GM23338 (cell line): ENCODE measurements around the gene FAM76A. TPM values are rescaled to one million over a fixed set of nuclear protein-coding genes. Genes with fewer than 3 reads are reported as not detected.
"Not testable (repeated sequence)": the region's sequence is repeated elsewhere in the genome, so short reads cannot be mapped to it uniquely, and the experiment has no call there.

Source experiments
- ATAC-seq: fragments of 200-7000 bp; cut with Tn5 transposase; 3 replicates; pipeline ENCODE4 v1.9.1; 2020
- DNase-seq: peaks from one replicate; pipeline ENCODE4 v3.0.0-alpha.2; 2015; ENCODE audit warnings: low spot score
- H2AFZ ChIP-seq: fragments of 200-600 bp; sonication (generic); 2 replicates; pipeline ENCODE4 v1.8.0; 2016; ENCODE audit warnings: antibody characterized with exemption, mild to moderate bottlenecking, moderate library complexity
- H3F3A ChIP-seq: fragments of 200-600 bp; sonication (generic); replicated peaks from 2 replicates; pipeline ENCODE4 v1.8.0; 2017; ENCODE audit warnings: antibody characterized with exemption, mixed run types, low read depth
- H3K27ac ChIP-seq: fragments of 200-600 bp; sonication (generic); 2 replicates; pipeline ENCODE4 v1.6.1; 2016; ENCODE audit warnings: low read depth
- H3K27me3 ChIP-seq: fragments of 200-600 bp; sonication (generic); 2 replicates; pipeline ENCODE4 v1.8.0; 2016; ENCODE audit warnings: mild to moderate bottlenecking, mixed run types, moderate library complexity; ENCODE audit not compliant: insufficient read depth
- H3K36me3 ChIP-seq: fragments of 200-600 bp; sonication (generic); 2 replicates; pipeline ENCODE4 v1.8.0; 2016; ENCODE audit warnings: mild to moderate bottlenecking; ENCODE audit not compliant: insufficient read depth
- H3K4me1 ChIP-seq: fragments of 200-600 bp; sonication (generic); 2 replicates; pipeline ENCODE4 v1.8.0; 2016; ENCODE audit warnings: mild to moderate bottlenecking, moderate library complexity; ENCODE audit not compliant: insufficient read depth
- H3K4me2 ChIP-seq: fragments of 200-600 bp; sonication (generic); 2 replicates; pipeline ENCODE4 v1.7.1; 2017; ENCODE audit warnings: mixed run types
- H3K4me3 ChIP-seq: fragments of 200-600 bp; sonication (generic); 2 replicates; pipeline ENCODE4 v1.6.1; 2016; ENCODE audit warnings: mixed run types
- H3K79me2 ChIP-seq: fragments of 200-600 bp; sonication (generic); replicated peaks from 2 replicates; pipeline ENCODE4 v1.8.0; 2017; ENCODE audit warnings: mild to moderate bottlenecking; ENCODE audit not compliant: insufficient read depth
- H3K9me2 ChIP-seq: fragments of 200-600 bp; sonication (generic); 2 replicates; pipeline ENCODE4 v1.8.0; 2017; ENCODE audit not compliant: insufficient read depth
- H4K20me1 ChIP-seq: fragments of 200-600 bp; sonication (generic); replicated peaks from 2 replicates; pipeline ENCODE4 v1.8.0; 2017; ENCODE audit warnings: mild to moderate bottlenecking; ENCODE audit not compliant: insufficient read depth
- H3K27ac Mint-ChIP-seq: 2 replicates; pipeline ENCODE4 v1.8.0; 2020; ENCODE audit warnings: inconsistent platforms, mild to moderate bottlenecking, moderate library complexity, mixed read lengths
- H3K27me3 Mint-ChIP-seq: 3 replicates; pipeline ENCODE4 v1.8.0; 2022; ENCODE audit warnings: low read depth, mild to moderate bottlenecking, moderate library complexity, mixed read lengths, inconsistent platforms; ENCODE audit not compliant: insufficient read depth, poor library complexity
- H3K36me3 Mint-ChIP-seq: 3 replicates; pipeline ENCODE4 v1.8.0; 2021; ENCODE audit warnings: low read depth, mild to moderate bottlenecking, inconsistent platforms, moderate library complexity, mixed read lengths
- H3K4me1 Mint-ChIP-seq: 3 replicates; pipeline ENCODE4 v1.8.0; 2020; ENCODE audit warnings: mild to moderate bottlenecking, inconsistent platforms, mixed read lengths
- H3K4me3 Mint-ChIP-seq: 3 replicates; pipeline ENCODE4 v1.8.0; 2021; ENCODE audit warnings: moderate library complexity, mild to moderate bottlenecking, inconsistent platforms, mixed read lengths
- H3K9me3 Mint-ChIP-seq: 3 replicates; pipeline ENCODE4 v1.8.0; 2020; ENCODE audit warnings: moderate library complexity, mild to moderate bottlenecking, inconsistent platforms, mixed read lengths
- CREB1 ChIP-seq: fragments of 250-450 bp; sonication (Bioruptor Pico); IDR thresholded peaks from 2 replicates; pipeline ENCODE4 v1.5.0; 2020; ENCODE audit warnings: low read depth, mild to moderate bottlenecking, moderate library complexity
- EZH2 ChIP-seq: fragments of 200-600 bp; sonication (generic); IDR thresholded peaks from one replicate; pipeline ENCODE4 v1.8.0; 2017; ENCODE audit warnings: antibody characterized with exemption, mild to moderate bottlenecking, low read depth; ENCODE audit not compliant: unreplicated experiment
- EZH2phosphoT487 ChIP-seq: fragments of 200-600 bp; sonication (generic); IDR thresholded peaks from one replicate; pipeline ENCODE4 v1.8.1; 2018; ENCODE audit warnings: antibody characterized with exemption; ENCODE audit not compliant: unreplicated experiment
- JUNB ChIP-seq: IDR thresholded peaks from one replicate; pipeline ENCODE4 v1.6.1; 2016; ENCODE audit warnings: antibody characterized with exemption; ENCODE audit not compliant: unreplicated experiment
- NANOG ChIP-seq: IDR thresholded peaks from 2 replicates; pipeline ENCODE4 v1.6.1; 2016; ENCODE audit warnings: antibody characterized with exemption, borderline replicate concordance
- POLR2AphosphoS5 ChIP-seq: IDR thresholded peaks from 2 replicates; pipeline ENCODE4 v1.6.1; 2016; ENCODE audit warnings: antibody characterized with exemption, low read depth
- STAT1 ChIP-seq: IDR thresholded peaks from one replicate; pipeline ENCODE4 v1.6.1; 2016; ENCODE audit warnings: antibody characterized with exemption; ENCODE audit not compliant: unreplicated experiment
- ZNF114 ChIP-seq: fragments of 250-450 bp; sonication (Bioruptor Pico); IDR thresholded peaks from 2 replicates; pipeline ENCODE4 v1.5.0; 2020; ENCODE audit warnings: mild to moderate bottlenecking, moderate library complexity
- ZNF331 ChIP-seq: fragments of 250-450 bp; sonication (Bioruptor Pico); IDR thresholded peaks from 2 replicates; pipeline ENCODE4 v1.5.0; 2020; ENCODE audit warnings: low read depth, mild to moderate bottlenecking, moderate library complexity
- polyA plus RNA-seq: library from polyadenylated mRNA; unstranded; fragments of >200 nt; fragmentation: Nextera tagmentation; extraction: Ambion mirVana; gene quantifications from 2 replicates; pipeline ENCODE4 v1.2.1, GENCODE V29; 2016
- total RNA-seq: library from RNA; depleted of rRNA; stranded (reverse); fragments of >200 nt; shearing (Covaris generic); gene quantifications from 2 replicates; pipeline ENCODE4 v1.2.3, GENCODE V29; 2014
- TF ChIP-seq, protein P1 (sequence below), 2 experiments: fragments of 200-600 bp in 1 of 2; sonication (generic) in 1 of 2; conservative IDR thresholded peaks; 2 replicates each; pipeline versions ENCODE4 v1.5.1 to v1.6.1; 2016 to 2017; ENCODE audit warnings: antibody characterized with exemption in 2 of 2, low read depth in 2 of 2, mild to moderate bottlenecking in 2 of 2, moderate library complexity in 1 of 2
- TF ChIP-seq, protein P2 (sequence below): fragments of 250-450 bp; sonication (Bioruptor Pico); IDR thresholded peaks from 2 replicates; pipeline ENCODE4 v1.5.0; 2020; ENCODE audit warnings: mild to moderate bottlenecking, moderate library complexity
- TF ChIP-seq, protein P3 (sequence below): IDR thresholded peaks from 2 replicates; pipeline ENCODE4 v1.6.1; 2016; ENCODE audit warnings: antibody characterized with exemption

Gene FAM76A
- total and polyA plus RNA-seq, 2 experiments from 2014 or later = 12.5 to 13.8 TPM

DNA sequence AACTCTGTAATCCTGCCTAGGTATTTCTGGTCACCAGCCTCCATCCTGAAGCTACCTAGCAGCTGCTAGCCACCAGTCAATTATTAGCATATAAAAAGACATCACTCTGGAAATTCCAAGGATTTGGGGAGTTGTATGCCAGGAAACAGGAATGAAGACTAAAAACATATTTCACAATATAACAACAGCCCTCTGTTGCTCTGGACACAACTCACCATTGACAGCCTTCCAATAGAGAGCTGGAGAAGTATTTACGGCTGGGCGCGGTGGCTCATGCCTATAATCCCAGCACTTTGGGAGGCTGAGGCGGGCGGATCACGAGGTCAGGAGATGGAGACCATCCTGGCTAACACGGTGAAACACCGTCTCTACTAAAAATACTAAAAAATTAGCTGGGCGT is 28.9 kb upstream of the FAM76A start:
- ATAC-seq, H3K4me1 ChIP-seq, H3K4me3 ChIP-seq, H3K27ac ChIP-seq, H3F3A ChIP-seq, H3K27ac Mint-ChIP-seq, H3K4me3 Mint-ChIP-seq, H3K27me3 Mint-ChIP-seq, H3K36me3 ChIP-seq, H3K27me3 ChIP-seq, H3K9me2 ChIP-seq, H4K20me1 ChIP-seq, H3K36me3 Mint-ChIP-seq, H3K79me2 ChIP-seq, H3K4me1 Mint-ChIP-seq: not testable (repeated sequence)
- DNase-seq = peak; percentile 7
- peaks cover 12% of the 10 kb centered on the region; the same call in 2 of the 3 replicates for H3K9me3 Mint-ChIP-seq
- Histone ChIP-seq H3K4me2 (0 out of 2 replicates have a peak overlapping the region, but pooled peaks have one; percentile 1), H2AFZ (0 out of 2 replicates have a peak overlapping the region, but pooled peaks have one; percentile 84)

DNA sequence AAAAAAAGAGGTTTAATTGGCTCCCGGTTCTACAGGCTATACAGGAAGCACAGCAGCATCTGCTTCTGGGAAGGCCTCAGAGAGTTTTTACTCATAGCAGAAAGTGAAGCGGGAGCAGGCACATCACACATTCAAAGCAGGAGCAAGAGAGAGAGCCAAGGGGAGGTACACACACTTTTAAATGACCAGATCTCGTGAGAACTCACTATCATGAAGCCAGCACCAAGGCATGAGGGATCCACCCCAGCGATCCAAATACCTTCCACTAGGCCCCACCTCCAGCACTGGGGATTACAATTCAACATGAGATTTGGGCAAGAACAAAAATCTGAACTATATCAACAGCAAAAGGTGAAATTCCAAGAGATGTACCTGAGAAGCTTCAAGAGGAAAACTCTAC is 20.8 kb upstream of the FAM76A start:
- ATAC-seq (peak; percentile 34; the same call in 2 of the 3 replicates), DNase-seq (peak; percentile 36)
- H3K4me3 Mint-ChIP-seq = no peak overlapping the region
- no peak overlapping the region for H3K27ac ChIP-seq
- no peaks in the 10 kb centered on the region for H3K4me1 ChIP-seq
- H3F3A ChIP-seq = no peaks in the 10 kb centered on the region
- H3K4me2 ChIP-seq = no peak overlapping the region
- no peaks in the 10 kb centered on the region for H3K9me2 ChIP-seq
- H4K20me1 ChIP-seq = no peaks in the 10 kb centered on the region
- H3K4me1 Mint-ChIP-seq = no peaks in the 10 kb centered on the region
- peaks cover 7% of the 10 kb centered on the region; the same call in 2 of the 3 replicates for H3K36me3 Mint-ChIP-seq
- H2AFZ ChIP-seq = no peak overlapping the region
- H3K27me3 Mint-ChIP-seq = peaks cover 5% of the 10 kb centered on the region
- H3K4me3 ChIP-seq = no peak overlapping the region
- H3K9me3 Mint-ChIP-seq = peaks cover 24% of the 10 kb centered on the region; the same call in 2 of the 3 replicates
- H3K27me3 ChIP-seq = no peaks in the 10 kb centered on the region
- no peaks in the 10 kb centered on the region for H3K79me2 ChIP-seq
- no peak overlapping the region for H3K27ac Mint-ChIP-seq
- 0 out of 2 replicates have a peak, but pooled peaks cover 3% of the 10 kb centered on the region for H3K36me3 ChIP-seq
- TF ChIP-seq, protein P1, sequence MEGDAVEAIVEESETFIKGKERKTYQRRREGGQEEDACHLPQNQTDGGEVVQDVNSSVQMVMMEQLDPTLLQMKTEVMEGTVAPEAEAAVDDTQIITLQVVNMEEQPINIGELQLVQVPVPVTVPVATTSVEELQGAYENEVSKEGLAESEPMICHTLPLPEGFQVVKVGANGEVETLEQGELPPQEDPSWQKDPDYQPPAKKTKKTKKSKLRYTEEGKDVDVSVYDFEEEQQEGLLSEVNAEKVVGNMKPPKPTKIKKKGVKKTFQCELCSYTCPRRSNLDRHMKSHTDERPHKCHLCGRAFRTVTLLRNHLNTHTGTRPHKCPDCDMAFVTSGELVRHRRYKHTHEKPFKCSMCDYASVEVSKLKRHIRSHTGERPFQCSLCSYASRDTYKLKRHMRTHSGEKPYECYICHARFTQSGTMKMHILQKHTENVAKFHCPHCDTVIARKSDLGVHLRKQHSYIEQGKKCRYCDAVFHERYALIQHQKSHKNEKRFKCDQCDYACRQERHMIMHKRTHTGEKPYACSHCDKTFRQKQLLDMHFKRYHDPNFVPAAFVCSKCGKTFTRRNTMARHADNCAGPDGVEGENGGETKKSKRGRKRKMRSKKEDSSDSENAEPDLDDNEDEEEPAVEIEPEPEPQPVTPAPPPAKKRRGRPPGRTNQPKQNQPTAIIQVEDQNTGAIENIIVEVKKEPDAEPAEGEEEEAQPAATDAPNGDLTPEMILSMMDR (conservative IDR thresholded peaks at IDR 0.05; ENCODE audit: low read depth in 2 of 2) = no peak
- no peak for TF ChIP-seq NANOG
- no peak for TF ChIP-seq EZH2
- no peak for TF ChIP-seq ZNF114 (CRISPR knock-in tag)
- TF ChIP-seq CREB1 (CRISPR knock-in tag) = no peak
- no peak for TF ChIP-seq STAT1
- no peak for TF ChIP-seq JUNB
- no peak for TF ChIP-seq POLR2AphosphoS5
- no peak for TF ChIP-seq ZNF331 (CRISPR knock-in tag)
- TF ChIP-seq, protein P2, sequence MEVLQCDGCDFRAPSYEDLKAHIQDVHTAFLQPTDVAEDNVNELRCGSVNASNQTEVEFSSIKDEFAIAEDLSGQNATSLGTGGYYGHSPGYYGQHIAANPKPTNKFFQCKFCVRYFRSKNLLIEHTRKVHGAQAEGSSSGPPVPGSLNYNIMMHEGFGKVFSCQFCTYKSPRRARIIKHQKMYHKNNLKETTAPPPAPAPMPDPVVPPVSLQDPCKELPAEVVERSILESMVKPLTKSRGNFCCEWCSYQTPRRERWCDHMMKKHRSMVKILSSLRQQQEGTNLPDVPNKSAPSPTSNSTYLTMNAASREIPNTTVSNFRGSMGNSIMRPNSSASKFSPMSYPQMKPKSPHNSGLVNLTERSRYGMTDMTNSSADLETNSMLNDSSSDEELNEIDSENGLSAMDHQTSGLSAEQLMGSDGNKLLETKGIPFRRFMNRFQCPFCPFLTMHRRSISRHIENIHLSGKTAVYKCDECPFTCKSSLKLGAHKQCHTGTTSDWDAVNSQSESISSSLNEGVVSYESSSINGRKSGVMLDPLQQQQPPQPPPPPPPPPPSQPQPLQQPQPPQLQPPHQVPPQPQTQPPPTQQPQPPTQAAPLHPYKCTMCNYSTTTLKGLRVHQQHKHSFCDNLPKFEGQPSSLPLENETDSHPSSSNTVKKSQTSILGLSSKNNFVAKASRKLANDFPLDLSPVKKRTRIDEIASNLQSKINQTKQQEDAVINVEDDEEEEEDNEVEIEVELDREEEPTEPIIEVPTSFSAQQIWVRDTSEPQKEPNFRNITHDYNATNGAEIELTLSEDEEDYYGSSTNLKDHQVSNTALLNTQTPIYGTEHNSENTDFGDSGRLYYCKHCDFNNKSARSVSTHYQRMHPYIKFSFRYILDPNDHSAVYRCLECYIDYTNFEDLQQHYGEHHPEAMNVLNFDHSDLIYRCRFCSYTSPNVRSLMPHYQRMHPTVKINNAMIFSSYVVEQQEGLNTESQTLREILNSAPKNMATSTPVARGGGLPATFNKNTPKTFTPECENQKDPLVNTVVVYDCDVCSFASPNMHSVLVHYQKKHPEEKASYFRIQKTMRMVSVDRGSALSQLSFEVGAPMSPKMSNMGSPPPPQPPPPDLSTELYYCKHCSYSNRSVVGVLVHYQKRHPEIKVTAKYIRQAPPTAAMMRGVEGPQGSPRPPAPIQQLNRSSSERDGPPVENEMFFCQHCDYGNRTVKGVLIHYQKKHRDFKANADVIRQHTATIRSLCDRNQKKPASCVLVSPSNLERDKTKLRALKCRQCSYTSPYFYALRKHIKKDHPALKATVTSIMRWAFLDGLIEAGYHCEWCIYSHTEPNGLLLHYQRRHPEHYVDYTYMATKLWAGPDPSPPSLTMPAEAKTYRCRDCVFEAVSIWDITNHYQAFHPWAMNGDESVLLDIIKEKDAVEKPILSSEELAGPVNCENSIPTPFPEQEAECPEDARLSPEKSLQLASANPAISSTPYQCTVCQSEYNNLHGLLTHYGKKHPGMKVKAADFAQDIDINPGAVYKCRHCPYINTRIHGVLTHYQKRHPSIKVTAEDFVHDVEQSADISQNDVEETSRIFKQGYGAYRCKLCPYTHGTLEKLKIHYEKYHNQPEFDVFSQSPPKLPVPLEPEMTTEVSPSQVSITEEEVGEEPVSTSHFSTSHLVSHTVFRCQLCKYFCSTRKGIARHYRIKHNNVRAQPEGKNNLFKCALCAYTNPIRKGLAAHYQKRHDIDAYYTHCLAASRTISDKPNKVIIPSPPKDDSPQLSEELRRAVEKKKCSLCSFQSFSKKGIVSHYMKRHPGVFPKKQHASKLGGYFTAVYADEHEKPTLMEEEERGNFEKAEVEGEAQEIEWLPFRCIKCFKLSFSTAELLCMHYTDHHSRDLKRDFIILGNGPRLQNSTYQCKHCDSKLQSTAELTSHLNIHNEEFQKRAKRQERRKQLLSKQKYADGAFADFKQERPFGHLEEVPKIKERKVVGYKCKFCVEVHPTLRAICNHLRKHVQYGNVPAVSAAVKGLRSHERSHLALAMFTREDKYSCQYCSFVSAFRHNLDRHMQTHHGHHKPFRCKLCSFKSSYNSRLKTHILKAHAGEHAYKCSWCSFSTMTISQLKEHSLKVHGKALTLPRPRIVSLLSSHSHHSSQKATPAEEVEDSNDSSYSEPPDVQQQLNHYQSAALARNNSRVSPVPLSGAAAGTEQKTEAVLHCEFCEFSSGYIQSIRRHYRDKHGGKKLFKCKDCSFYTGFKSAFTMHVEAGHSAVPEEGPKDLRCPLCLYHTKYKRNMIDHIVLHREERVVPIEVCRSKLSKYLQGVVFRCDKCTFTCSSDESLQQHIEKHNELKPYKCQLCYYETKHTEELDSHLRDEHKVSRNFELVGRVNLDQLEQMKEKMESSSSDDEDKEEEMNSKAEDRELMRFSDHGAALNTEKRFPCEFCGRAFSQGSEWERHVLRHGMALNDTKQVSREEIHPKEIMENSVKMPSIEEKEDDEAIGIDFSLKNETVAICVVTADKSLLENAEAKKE (CRISPR knock-in tag) = no peak
- TF ChIP-seq, protein P3, sequence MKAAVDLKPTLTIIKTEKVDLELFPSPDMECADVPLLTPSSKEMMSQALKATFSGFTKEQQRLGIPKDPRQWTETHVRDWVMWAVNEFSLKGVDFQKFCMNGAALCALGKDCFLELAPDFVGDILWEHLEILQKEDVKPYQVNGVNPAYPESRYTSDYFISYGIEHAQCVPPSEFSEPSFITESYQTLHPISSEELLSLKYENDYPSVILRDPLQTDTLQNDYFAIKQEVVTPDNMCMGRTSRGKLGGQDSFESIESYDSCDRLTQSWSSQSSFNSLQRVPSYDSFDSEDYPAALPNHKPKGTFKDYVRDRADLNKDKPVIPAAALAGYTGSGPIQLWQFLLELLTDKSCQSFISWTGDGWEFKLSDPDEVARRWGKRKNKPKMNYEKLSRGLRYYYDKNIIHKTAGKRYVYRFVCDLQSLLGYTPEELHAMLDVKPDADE = no peak
- TF ChIP-seq EZH2phosphoT487 = no peak
